Natural killer cell (primary cell): ENCODE results near the gene RABEP2. TPM values are rescaled to one million over a fixed set of nuclear protein-coding genes. Genes with fewer than 3 reads are reported as not detected.
A peak's percentile ranks its signal among the peaks of the same experiment; 100 is the strongest.

Experiments used
- ATAC-seq, 3 donors: fragments of 150-1000 bp in 2 of 3; fragments of 200-7000 bp in 1 of 3; cut with Tn5 transposase; 1 replicate in 1 of 3; 2 replicates in 2 of 3; pipeline ENCODE4 v1.10.0; 2021; ENCODE audit warnings: mild to moderate bottlenecking in 2 of 3, moderate library complexity in 2 of 3
- DNase-seq, 2 donors: peaks; one replicate each; pipeline versions ENCODE4 v3.0.0 to v3.0.0-alpha.2; 2013 to 2021; ENCODE audit warnings: mixed read lengths in 1 of 2
- H3K27ac ChIP-seq: one replicate; pipeline ENCODE4 v1.5.1; 2013; ENCODE audit warnings: mild to moderate bottlenecking, low read length
- H3K27me3 ChIP-seq: one replicate; pipeline ENCODE4 v1.6.1; 2013; ENCODE audit warnings: low read length; ENCODE audit not compliant: control insufficient read depth, insufficient read depth
- H3K36me3 ChIP-seq: one replicate; pipeline ENCODE4 v1.6.1; 2013; ENCODE audit warnings: low read length; ENCODE audit not compliant: control insufficient read depth, insufficient read depth
- H3K4me1 ChIP-seq: one replicate; pipeline ENCODE4 v1.6.1; 2013; ENCODE audit warnings: low read length; ENCODE audit not compliant: control insufficient read depth, insufficient read depth
- H3K4me3 ChIP-seq: one replicate; pipeline ENCODE4 v1.5.1; 2013; ENCODE audit warnings: low read length
- H3K9me3 ChIP-seq: one replicate; pipeline ENCODE4 v1.6.1; 2013; ENCODE audit warnings: low read length; ENCODE audit not compliant: control insufficient read depth, insufficient read depth
- H3K27ac Mint-ChIP-seq, 2 donors: one replicate each; pipeline ENCODE4 v1.8.0; 2022; ENCODE audit warnings: mild to moderate bottlenecking in 2 of 2, mixed read lengths in 2 of 2, moderate library complexity in 1 of 2
- H3K27me3 Mint-ChIP-seq, 2 donors: one replicate each; pipeline ENCODE4 v1.8.0; 2022; ENCODE audit warnings: low read depth in 2 of 2, mixed read lengths in 2 of 2
- H3K36me3 Mint-ChIP-seq: one replicate; pipeline ENCODE4 v1.8.0; 2022; ENCODE audit warnings: mixed read lengths
- H3K4me1 Mint-ChIP-seq, 2 donors: one replicate each; pipeline ENCODE4 v1.8.0; 2022; ENCODE audit warnings: mixed read lengths in 2 of 2
- H3K4me3 Mint-ChIP-seq: one replicate; pipeline ENCODE4 v1.8.0; 2022; ENCODE audit warnings: mild to moderate bottlenecking, moderate library complexity, mixed read lengths
- H3K9me3 Mint-ChIP-seq, 2 donors: one replicate each; pipeline ENCODE4 v1.8.0; 2022; ENCODE audit warnings: mixed read lengths in 2 of 2
- WGBS: methylation state at CpG from one replicate; pipeline ENCODE4 v1.1.7; 2013; ENCODE audit warnings: missing lambda C conversion rate; ENCODE audit not compliant: insufficient coverage; 5-methylcytosine and 5-hydroxymethylcytosine counted together
- intact Hi-C: fragments of 100-400 bp; cut with micrococcal nuclease; formaldehyde crosslinking; loops from one replicate; pipeline ENCODE4 v1.14.2; 2022
- total RNA-seq, 4 donors: library from RNA; stranded (reverse); fragments of 120-200 nt in 1 of 4; gene quantifications; one replicate each; pipeline versions ENCODE4 v1.2.3 to v1.2.4, GENCODE V29; 2013 to 2022
- TF ChIP-seq, protein P1 (sequence below): fragments of 200-600 bp; IDR thresholded peaks from one replicate; pipeline ENCODE4 v1.8.0; 2022; ENCODE audit warnings: antibody characterized with exemption

Gene RABEP2
- total RNA-seq, 3 donors from 2014 or later (not counting 1 experiment from before 2014, with no cell fraction given) = 53.4 to 63.4 (median 60.1) TPM

DNA sequence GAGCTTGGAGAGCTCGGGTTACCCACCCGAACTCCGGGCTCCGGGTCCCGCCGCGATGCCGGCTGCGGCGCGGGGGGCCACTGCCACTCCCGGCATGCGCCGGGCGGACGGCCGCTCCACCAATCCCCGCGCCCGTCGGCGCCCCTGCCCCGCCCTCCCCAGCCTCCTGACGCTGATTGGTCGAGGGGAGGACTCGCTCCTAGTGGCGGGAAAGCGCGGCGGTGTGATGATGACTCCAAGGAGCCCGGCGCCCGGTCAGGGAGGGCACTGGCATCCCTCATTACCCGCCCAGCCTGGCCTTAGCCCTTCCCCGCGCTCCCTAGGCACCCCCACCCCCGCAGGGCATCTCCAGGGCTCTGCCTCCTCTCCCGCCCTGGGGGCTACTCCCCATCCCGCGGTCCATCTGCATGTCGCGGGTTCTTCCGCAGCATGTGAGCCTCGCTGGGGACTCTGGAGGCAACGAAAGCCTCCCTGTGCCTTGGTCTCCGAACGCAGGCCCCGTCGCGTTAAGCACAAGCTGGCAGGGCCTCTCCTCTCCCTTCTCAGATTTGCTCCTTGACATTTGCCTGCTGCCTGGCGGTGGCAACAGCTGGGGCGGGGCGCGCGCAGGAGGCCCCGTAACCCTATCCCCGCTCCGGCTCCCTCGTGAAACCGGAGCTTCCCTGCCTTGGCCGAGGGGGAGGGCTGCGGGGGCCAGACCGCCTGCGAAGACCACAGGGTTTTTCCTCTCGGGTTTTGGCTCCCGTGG lies 45.0 kb downstream of the RABEP2 start:
- DNase-seq = peak; percentile 76 to 91
- Mint-ChIP-seq H3K4me1 (peaks cover 10 to 27% of the 10 kb centered on the region in 2 donors), H3K4me3 (peak overlapping the region; percentile 68), H3K36me3 (no peaks in the 10 kb centered on the region), H3K27me3 (peaks cover 0 to 6% of the 10 kb centered on the region in 2 donors), H3K9me3 (no peaks in the 10 kb centered on the region), H3K27ac (peak overlapping the region in 1 of 2 donors; percentile 58)
- intact Hi-C loops = no loop called here
- Histone ChIP-seq H3K4me1 (peaks cover 23% of the 10 kb centered on the region), H3K27me3 (no peaks in the 10 kb centered on the region), H3K4me3 (peak overlapping the region; percentile 91), H3K36me3 (no peaks in the 10 kb centered on the region), H3K27ac (peak overlapping the region; percentile 46), H3K9me3 (no peaks in the 10 kb centered on the region)
- peak; percentile 95 to 98 (median 98) for ATAC-seq
- TF ChIP-seq, protein P1, sequence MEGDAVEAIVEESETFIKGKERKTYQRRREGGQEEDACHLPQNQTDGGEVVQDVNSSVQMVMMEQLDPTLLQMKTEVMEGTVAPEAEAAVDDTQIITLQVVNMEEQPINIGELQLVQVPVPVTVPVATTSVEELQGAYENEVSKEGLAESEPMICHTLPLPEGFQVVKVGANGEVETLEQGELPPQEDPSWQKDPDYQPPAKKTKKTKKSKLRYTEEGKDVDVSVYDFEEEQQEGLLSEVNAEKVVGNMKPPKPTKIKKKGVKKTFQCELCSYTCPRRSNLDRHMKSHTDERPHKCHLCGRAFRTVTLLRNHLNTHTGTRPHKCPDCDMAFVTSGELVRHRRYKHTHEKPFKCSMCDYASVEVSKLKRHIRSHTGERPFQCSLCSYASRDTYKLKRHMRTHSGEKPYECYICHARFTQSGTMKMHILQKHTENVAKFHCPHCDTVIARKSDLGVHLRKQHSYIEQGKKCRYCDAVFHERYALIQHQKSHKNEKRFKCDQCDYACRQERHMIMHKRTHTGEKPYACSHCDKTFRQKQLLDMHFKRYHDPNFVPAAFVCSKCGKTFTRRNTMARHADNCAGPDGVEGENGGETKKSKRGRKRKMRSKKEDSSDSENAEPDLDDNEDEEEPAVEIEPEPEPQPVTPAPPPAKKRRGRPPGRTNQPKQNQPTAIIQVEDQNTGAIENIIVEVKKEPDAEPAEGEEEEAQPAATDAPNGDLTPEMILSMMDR = no peak
- 2% methylated on average over 66 of the region's 66 CpGs for WGBS

DNA sequence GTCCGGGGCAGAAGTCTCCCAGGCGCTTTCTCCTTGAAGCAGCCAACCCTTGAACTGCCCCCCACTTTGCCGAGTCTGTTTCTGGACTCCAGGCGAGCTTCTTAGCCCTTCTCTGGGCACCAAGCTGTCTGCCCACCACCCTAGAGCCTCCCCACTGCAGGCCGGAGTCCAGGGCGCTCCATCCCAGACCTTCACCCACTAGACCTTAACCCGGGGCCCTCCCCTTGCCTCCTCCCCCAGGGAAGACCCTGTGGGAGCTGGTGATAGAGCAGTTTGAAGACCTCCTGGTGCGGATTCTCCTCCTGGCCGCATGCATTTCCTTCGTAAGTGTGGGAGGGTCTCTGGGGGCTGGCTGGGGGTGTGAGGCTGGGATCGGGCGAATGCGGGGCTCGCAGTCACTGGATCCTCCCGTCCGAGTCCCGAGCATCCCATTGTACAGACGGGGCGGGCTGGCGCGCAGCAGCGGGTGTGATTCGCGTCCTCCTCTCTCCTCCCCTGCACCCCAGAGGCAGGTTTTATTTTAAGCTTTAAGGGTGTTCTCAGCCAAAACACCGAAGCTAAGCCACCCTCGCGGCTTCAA lies 45.7 kb downstream of the RABEP2 start:
- peak overlapping the region in 1 of 2 donors; percentile 58 for H3K27ac Mint-ChIP-seq
- H3K9me3 Mint-ChIP-seq = no peaks in the 10 kb centered on the region
- intact Hi-C loops = no loop called here
- peak overlapping the region; percentile 68 for H3K4me3 Mint-ChIP-seq
- peaks cover 0 to 6% of the 10 kb centered on the region in 2 donors for H3K27me3 Mint-ChIP-seq
- Histone ChIP-seq H3K9me3 (no peaks in the 10 kb centered on the region), H3K4me3 (peak overlapping the region; percentile 91), H3K4me1 (peaks cover 23% of the 10 kb centered on the region), H3K36me3 (peaks cover 2% of the 10 kb centered on the region), H3K27ac (peak overlapping the region; percentile 46), H3K27me3 (no peaks in the 10 kb centered on the region)
- peaks cover 10 to 27% of the 10 kb centered on the region in 2 donors for H3K4me1 Mint-ChIP-seq
- DNase-seq (no peak), ATAC-seq (peak; percentile 41 to 48 (median 45))
- 3% methylated on average over 26 of the region's 27 CpGs for WGBS
- TF ChIP-seq, protein P1 = no peak
- H3K36me3 Mint-ChIP-seq = no peaks in the 10 kb centered on the region

DNA sequence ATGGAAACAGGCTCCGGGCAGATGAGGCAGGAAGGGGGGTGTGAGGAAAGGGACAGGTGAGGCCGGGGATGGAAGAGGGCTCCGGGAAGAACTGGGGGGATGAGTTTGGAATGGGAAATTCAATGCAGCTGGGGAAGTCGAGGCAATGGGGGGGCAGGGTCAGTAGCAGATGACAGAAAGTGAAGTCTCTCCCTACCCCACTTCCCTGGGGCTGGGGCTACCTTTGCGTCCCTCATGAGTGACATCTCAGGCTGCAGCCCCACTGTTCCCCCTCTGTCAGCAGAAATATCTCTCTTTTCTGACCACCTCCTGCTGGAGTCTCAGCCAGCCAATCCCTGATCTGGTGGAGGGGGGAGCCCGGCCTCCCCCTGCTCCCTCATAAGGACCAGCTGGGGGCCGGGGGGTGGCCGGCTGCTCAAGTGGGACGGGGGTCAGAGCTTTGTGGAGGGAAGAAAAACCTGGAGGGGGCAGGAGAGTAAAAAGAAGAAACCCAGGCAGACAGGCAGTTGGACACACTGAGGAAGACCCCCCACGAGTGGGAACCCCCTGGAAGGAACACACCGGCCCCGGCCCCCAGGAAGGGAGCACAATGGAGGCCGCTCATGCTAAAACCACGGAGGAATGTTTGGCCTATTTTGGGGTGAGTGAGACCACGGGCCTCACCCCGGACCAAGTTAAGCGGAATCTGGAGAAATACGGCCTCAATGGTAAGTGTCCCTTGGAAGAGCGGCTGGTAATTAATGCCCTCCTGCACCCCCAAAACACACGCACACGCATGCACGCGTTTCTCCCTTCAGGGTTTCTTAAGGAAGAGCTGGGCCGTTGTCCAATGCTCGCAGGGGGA lies 46.7 kb downstream of the RABEP2 start, which contains the start of gene ATP2A1:
ATP2A1 (plus strand) TSS at position 406 of the 844 bp plus-strand sequence; CDS start at position 590, 184 bp downstream.
- WGBS = 80% methylated on average over 20 of the region's 25 CpGs
- intact Hi-C loops = no loop called here
- no peaks in the 10 kb centered on the region for H3K9me3 Mint-ChIP-seq

More for the DNA sequence above, 46.7 kb downstream of the RABEP2 start, which contains the start of gene ATP2A1:
- ATAC-seq (no peak), DNase-seq (no peak)
- Histone ChIP-seq H3K36me3 (peaks cover 5% of the 10 kb centered on the region), H3K9me3 (no peaks in the 10 kb centered on the region), H3K4me3 (peak within 1 kb of the TSS; percentile 91), H3K27ac (no peak within 1 kb of the TSS), H3K4me1 (peaks cover 23% of the 10 kb centered on the region), H3K27me3 (no peaks in the 10 kb centered on the region)
- Mint-ChIP-seq H3K36me3 (no peaks in the 10 kb centered on the region), H3K27ac (peak within 1 kb of the TSS in 1 of 2 donors; percentile 61), H3K4me3 (peak within 1 kb of the TSS; percentile 68), H3K4me1 (peaks cover 10 to 27% of the 10 kb centered on the region in 2 donors), H3K27me3 (peaks cover 0 to 6% of the 10 kb centered on the region in 2 donors)
- TF ChIP-seq, protein P1 = no peak
